ENCODE measurements around the gene RAB5IF.
"Not testable (repeated sequence)": the region's sequence is repeated elsewhere in the genome, so short reads cannot be mapped to it uniquely, and the experiment has no call there.

The RAB5IF gene

DNA sequence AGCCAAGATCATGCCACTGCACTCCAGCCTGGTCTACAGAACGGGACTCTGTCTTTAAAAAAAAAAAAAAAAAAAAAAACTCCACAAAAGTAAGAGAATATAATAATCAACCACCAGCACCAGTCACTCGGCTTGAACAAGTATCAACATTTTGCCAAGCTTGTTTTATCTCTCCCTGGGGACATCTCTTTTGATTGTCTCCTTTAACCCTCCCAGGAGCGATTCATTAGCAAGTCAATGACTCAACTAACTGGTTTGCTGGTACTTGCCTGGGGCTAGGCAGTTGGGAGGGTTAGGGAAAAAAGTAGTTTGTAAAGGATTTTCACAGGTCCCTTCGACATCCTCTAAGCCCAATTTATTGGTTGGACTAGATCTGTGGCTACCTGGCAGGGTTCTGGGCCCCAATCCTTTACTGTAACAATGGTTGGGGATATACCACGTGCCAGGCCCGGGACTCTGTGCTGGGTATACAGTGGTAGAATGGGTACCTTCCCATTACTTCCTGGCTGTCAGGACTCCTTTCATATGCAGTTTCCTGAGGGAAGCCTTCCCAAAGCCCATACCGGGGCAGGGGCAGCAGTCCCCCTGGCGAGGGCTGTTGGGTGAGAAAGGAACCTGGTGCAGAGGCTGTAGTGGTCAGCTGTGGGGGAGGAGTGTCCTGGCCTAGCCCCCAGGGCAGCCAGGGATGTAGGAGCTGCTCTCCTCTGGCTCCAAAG is 20.0 kb upstream of the RAB5IF start:
- DNase-seq (ENCODE audit: low spot score) = no peak

DNA sequence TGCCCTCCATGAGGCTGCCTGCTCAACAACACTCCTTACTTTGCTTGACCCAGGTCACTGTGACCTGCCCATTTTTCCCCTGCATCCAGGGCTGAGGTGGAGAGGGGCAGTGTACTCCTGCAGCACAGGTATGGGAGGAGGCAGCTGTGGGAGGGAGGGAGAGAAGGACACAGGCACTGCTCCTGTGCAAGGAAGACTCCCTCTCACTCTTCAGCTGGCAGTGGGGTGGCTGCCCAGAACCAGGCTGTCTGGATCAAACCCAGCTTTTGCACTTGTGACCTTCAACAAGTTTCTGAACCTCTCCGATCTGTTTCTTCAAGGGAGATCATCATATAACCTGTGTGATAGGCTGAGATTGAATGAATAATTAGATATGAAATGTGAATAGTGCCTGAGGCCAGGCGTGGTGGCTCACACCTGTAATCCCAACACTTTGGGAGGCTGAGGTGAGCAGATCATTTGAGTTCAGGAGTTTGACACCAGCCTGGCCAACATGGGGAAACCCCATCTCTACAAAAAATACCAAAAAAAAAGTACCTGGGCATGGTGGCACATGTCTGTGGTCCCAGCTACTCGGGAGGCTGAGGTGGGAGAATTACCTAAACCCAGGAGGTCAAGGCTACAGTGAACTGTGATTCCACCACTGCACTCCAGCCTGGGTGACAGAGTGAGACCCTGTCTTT is 18.1 kb upstream of the RAB5IF start:
- no peak for DNase-seq (ENCODE audit: low spot score)

DNA sequence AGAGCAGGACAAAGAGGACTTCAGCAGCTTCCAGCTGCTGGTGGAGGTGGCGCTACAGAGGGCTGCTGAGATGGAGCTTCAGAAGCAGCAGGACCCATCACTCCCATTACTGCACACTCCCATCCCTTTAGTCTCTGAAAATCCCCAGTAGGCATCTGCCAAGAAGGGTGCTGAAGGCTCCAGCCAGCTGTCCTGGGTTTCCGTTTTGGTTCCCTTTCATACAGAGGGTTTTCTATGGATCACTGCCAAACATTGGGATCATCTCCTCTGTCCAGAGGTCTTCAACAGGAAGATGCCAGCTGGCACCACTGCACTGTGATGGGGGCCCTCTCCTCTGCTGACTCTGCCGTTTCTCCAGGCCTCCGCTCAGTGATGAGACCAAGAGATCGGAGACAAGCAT is 14.3 kb upstream of the RAB5IF start:
- DNase-seq (ENCODE audit: low spot score) = no peak

DNA sequence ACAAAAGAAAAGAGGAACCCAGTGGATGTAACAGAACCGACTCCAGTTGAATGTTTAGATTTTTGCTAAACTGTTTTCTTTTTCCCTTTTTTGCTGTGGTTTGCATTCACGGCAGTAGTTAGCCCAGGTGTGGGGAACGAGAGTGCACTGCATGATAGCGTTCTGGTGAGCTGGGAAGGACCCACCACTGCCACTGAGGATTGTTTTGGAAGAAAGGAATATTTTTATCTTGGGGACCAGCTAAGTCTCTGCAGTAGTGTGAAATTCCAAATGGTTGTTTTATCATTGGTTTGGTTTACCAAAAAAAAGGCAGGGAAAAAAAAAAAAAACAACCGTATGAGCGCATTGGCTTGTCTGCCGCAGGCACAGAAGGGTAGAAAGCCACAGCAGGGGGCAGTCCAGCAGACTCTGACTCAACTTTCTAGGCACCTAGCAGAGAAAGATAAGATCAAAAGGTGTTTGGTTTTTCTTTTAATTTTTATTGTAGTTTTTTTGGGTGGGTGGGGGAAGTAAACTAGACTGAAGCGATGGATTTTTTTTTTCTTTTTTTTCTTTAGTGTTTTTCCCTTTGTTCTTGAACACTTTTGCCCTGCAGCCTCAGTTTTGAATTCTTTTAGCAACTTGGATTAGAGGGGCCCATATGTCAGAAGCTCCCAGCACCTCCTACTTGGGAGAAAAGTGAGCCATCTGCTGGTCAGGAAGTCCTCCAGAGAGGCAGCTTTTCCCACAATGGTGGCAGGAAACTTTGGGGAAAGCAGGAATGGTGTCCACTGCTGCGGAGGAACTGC is 13.5 kb upstream of the RAB5IF start:
- DNase-seq (ENCODE audit: low spot score) = no peak

DNA sequence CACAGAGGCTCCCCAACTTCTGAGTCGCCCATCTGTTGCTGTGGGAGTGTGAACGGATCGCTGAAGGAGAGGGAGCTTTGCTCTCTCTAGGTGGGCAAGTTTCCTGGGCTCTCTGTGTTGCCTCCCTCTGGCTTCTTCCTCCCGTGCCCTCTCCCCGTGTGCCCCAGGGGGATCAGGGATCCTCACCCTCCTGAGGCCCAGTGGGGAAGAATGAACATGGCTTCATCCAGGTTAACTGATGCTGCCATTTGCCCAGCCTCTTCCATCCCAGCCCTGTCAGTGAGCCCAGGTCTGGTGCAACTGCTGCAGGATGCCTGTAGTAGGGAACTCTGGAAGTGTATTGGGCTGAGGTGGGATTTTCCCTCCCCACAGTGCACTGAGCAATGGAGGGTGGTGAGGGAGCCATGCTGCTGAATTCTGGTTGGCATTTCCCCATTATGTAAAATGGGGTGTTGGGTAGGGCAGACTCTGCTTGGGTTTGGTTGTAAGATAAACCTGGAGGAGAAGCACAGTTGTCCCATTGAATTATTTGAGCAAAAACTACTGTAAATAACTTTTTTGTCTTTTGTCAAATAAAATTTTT is 12.1 kb upstream of the RAB5IF start:
- no peak for DNase-seq (ENCODE audit: low spot score)

DNA sequence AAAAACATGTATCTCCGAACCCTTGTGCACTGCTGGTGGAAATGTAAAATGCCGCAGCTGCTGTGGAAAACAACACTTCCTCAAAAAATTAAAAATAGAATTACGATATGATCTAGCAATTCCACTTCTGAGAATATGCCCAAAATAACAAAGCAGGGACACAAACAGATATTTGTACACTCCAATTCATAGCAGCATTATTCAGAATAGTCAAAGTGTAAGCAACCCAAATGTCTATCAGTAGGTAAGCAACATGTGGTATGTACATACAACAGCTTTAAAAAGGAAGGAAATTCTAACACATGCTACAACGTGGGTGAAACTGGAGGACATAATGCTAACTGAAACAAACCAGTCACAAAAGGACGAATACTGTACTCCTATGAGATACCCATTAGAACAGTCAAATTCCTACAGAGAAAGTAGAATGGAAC is 5.7 kb upstream of the RAB5IF start:
- DNase-seq (ENCODE audit: low spot score) = no peak

DNA sequence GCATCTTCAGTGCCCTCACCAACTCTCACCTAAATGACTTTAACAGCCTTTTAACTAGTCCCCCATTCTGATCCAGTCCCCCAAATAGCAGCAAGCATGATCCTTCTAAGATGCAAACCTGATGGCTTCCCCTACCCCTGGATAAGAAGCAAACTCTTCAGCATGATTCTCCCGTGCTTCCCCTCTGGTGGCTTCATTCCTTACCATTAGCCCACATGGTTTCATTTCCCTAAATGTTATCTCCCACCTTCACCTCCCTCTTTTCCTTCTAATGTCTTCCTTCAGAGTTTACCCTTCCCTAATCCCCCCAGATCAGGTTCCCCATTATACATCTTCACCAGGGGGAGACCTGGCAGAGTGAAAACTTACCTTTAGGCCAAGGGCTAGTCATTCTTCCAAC is 4.0 kb upstream of the RAB5IF start:
- DNase-seq (ENCODE audit: low spot score) = no peak

DNA sequence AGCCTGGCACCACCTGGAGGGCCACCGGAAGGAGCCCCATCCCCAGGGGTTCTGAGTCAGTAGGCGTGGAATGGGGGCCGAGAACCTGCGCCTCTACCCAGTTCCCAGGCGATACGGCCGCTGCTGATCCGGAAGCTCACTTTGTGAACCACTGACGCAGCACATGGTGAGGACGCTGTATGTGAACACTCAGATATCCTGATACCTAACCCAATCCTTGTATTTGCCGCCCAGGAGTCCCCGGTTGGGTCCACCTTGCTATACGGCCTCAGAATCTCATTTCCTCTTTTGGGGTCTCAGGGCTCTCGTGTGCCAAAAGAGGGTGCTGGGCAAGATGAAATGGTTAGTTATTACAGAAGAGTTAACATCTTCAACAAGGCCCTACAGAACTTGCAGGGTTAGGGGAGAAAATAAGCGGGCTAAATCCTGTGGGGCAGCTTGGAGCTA is 604 bp upstream of the RAB5IF start:
- no peak for DNase-seq (ENCODE audit: low spot score)

DNA sequence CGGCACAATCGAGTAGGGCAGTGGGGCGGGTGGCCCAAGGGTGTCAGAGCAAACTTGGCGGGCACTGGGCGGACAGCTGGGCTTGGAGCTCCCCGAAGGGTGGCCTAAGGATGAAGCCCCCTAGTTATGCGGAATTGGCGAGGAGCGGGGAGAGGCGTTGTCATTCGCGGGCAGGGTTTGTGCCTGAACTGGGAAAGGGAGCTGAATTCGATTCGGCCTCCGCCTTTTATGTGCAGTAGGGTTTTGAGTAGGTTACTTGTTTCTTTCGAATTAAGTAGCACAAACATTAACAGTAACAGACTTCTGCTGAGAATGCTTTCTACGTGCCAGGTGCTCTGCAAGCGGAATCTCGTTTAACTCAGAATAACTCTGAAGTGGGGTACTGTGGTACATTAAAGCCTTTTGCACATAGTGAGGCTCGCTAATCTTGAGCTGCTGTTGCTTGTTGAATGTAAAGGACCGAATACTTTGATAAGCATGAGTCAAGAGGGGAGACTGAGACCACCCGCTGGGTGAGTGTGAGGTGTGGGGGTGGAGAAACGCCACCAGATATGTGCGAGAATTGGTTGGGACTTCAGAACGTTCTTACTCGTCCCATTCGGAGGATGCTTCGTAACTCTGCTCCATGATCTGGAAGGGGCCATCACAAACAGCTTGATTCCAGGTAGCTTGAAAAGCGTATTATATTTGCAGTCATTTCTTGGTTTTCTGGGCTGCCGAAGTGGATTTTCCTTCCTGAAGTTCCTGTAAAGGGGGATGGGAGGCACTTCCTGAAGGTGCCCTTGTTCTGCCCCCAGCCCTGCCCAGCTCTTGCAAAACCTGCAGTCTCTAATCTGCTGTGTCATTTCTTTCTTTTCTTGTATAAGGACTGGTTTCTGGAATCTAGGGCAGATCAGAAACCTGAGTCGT is 833 bp downstream of the RAB5IF start:
- no peak for DNase-seq (ENCODE audit: low spot score)

DNA sequence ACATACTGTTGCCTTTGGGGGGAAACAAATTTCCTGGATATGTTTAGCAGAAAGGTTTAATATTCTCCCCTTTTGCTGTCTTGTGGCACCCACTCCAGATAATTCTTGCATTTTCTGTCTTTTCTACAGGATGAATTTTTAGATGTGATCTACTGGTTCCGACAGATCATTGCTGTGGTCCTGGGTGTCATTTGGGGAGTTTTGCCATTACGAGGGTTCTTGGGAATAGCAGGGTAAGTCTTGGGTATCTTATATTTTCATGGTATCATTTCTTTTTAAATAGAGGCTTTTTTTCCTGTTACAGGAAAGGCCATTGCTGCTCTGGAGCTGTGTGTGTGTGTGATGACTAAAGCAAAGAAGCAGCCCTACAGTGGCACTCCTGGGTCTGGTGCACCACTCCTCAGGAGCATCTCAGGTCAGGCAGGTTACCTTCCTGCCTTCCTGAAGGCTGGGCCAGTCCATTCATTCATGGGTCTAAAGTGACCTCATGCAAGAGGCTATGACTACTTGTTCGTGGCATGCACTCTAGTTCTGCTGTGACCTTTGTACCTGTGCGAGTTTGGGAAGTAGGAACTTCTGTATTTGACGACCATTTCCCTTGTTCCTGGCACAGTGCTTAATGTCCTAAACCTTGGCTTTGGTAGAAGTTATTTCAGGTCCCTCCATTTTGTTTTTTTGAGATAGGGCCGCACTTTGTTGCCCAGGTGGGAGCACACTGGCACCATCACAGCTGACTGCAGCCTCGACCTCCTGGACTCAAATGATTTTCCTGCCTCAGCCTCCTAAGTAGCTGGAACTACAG is 2.2 kb downstream of the RAB5IF start:
- DNase-seq (ENCODE audit: low spot score) = no peak

DNA sequence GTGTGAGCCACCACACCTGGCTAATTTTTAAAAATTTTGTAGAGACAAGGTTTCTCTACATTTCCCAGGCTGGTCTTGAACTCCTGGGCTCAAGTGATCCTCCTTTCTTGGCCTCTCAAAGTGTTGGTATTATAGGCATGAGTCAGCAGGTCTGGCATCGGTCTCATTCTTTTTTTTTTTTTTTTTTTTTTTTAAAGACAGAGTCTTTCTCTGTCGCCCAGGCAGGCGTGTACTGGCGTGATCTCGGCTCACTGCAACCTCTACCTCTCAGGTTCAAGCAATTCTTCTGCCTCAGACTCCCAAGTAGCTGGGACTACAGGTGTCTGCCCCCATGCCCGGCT is 2.8 kb downstream of the RAB5IF start:
- DNase-seq (ENCODE audit: low spot score) = not testable (repeated sequence)

DNA sequence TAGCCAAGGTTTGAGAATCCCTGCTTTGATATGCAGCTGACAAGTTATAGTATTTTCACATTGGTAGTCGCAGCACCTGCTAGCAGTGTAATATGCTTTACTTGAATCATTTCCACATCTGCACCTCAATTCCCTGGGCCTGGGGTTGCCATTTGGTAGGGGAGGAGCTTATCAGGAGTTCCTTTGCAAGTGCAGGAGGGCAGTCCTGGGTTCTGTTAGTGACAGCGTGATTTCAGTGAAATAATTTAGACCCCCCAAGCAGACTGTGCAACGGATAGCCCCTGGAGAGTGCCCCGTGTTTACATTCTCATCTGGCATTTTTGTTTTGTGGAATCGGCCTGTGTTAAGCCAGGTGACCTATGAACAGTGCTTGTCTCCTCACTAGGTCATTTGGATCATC is 6.0 kb downstream of the RAB5IF start:
- DNase-seq (ENCODE audit: low spot score) = no peak

DNA sequence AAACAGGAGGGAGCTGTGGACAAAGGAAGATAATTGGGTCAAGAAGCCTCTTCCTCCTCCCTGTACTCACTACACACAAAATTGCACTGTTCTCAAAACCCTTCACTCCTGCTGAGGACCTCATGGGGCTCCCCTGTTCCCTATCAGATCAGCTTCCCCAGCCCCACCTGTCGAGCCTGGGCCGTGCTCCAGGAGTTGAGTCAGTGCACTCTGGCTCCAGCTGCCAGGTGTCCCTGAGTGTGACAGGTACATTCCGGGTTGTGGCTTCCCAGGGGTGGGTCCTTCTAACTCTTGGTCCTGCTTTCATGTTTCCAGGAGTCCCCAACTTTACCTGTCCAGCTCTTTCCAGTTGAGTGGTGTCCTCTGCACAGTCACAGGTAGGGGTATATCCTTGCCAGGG is 8.4 kb downstream of the RAB5IF start:
- no peak for DNase-seq (ENCODE audit: low spot score)

DNA sequence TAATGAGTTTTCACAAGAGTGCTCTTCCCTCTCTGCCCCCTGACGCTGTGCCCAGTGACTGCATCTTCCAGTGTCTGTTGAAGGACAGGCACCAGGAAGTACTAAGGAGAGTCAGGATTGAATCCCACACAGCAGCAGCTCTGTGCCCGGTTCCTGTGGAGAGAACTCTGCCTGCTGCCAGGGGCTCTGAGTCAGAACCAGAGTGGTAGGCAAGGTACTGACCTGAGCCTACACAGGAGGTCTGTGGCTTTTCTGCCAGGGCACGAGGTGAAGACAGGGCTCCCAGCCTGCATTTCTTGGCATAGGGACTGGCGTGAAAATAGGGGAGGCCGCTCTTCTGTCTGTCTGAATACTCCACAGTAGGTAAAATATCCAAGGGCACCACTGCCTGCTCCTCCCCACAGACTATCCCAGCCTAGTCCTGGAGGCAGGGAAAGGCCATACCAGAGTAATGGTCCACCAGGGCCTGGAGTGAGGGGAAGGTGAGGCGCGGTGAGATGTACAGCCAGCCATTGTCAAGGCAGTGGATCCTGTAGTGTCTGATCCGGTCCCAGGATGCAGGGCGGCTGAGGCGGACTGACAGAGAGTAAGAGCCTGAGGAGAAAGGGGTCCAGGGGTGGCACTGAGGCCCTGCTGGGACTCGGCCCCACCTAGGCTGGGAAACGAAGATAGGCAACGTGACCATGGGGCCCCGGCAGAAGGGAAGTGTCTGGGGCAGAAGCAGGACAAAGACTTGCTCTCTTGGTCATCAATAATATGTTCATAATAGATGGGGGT is 9.4 kb downstream of the RAB5IF start:
- no peak for DNase-seq (ENCODE audit: low spot score)

DNA sequence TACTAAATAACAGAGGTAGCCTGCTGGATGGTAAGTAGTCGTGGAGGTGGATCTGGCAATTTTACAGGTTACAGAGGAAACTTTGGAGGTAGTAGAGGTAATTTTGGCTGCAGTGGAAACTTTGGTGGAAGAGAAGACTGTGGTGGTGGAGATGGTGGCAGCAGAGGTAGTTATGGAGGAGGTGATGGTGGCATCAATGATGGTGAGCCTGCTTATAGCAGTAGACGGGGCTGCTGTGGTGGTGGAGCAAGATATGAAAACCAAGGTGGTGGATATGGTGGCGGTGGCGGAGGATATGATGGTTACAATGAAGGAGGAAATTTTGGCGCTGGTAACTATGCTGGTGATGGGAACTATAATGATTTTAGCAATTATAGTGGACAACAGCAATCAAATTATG is 15.3 kb downstream of the RAB5IF start:
- DNase-seq (ENCODE audit: low spot score) = no peak

DNA sequence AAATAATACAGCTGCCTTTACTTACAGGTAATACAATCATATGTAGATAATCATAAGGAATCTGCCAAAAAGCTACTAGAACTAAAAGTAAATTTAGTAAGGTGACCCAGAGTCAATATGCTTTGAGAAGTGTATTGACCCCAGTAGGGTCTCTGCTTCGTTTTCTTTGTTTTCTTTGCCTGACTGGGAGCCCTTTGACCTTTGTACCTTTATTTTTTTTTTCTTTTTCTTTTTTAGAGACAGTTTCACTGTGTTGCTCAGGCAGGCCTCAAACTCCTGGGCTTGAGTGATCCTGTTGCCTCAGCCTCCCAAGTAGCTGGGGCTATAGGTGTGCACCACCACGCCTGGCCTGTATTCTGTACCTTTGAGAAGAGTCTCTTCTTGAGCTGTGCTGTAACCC is 17.9 kb downstream of the RAB5IF start:
- DNase-seq (ENCODE audit: low spot score) = no peak

DNA sequence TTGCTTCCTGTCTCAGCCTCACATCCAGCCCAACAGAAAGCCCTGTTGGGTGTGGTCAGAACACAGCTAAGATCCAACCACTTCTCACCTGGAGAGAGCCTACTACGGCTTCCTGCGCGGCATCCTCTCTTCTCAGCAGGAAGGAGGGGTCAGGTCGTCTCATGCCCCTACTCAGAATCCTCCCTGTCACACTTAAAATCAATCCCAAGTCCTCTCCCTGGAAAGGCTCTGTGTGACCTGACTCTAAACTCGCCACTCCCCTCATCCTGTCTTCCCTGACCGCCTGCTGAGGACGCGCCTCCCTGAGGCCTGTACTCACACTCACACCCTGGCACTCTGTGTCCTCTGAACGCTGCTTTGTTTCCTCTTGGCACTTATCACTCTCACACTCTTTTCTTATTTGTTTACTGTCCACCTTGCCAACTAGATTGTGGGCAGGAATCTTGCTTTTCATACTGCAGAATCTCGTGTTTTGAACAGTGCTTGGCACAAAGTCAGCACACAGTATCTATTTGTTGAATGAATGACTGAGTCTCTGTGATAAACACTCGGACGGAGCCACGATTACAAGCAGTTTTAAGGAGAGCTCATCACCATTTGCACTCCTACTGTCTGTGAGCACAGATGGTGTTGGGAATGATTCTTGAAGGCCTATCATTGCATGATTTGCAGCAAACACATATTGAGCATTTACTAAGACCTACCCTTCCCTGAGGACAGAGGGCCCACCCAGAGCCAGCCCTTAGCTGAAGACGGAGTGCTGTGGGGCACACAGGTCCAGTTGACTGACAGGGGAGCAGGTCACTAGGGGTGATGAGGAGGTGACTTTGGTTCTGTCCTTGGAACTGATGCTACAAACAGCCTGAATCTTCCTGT is 18.7 kb downstream of the RAB5IF start:
- no peak for DNase-seq (ENCODE audit: low spot score)

DNA sequence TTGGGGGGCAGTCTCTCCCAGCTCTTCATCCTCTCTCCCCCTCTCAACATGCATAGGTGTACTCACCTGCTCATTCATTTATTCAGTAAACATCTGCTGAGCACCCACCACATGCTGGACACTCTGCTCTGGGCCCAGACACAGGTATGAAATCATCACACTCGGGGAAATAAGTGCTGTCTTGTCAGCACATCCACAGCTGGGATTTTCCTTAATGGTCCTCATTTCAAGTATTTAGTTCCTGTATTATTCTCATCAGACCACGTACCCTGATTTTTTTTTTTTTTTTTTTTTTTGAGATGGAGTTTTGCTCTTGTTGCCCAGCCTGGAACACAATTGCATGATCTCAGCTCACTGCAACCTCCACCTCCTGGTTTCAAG is 19.4 kb downstream of the RAB5IF start:
- DNase-seq (ENCODE audit: low spot score) = no peak

DNA sequence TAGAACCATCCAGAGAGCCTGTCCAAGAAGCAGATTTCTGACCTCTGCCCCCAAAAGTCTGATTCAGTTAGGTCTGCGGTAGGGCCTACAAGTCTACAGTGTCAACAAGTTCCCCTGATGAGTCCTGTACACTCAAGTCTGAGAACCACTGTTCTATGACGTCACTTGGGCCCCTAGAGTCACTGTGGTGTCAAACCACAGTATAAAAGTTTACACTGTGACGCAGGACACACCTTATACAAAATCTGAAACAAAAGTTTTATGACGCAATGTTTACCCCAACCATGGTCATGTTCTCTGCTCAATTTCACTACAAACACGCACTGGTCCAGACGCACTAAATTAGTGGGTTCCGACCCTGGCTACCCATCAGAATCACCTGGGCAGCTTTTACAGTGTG is 22.5 kb downstream of the RAB5IF start:
- no peak for DNase-seq (ENCODE audit: low spot score)
